ENCODE data around the gene MRPS10. TPM values are rescaled to one million over a fixed set of nuclear protein-coding genes. Genes with fewer than 3 reads are reported as not detected.
"Not testable (repeated sequence)": the region's sequence is repeated elsewhere in the genome, so short reads cannot be mapped to it uniquely, and the experiment has no call there.

The MRPS10 gene
- total RNA-seq, 2 experiments from 2014 or later: 17.1 to 18.4 TPM

DNA sequence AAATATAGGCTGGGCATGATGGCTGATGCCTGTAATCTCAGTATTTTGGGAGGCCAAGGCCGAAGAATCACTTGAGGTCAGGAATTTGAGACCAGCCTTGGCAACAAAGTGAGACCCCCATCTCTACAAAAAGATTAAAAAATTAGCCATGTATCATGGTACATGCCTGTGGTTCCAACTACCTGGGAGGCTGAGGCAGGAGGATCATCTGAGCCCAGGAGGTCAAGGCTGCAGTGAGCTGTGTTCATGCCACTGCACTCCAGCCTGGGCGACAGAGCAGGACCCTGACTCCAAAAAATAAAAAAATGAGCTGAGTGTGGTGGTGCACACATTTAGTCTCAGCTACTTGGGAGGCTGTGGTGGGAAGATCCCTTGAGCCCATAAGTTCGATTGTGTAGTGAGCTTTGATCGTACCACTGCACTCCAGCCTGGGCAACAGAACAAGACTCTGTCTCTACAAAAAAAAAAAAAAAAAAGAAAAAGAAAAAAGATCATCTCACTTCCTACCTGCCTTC lies 12.8 kb downstream of the MRPS10 start:
- Histone ChIP-seq H3K27ac (ENCODE audit: low read depth in 1 of 2, low read length in 2 of 2) (no peak overlapping the region), H3K27me3 (ENCODE audit: control insufficient read depth in 1 of 2, insufficient read depth in 2 of 2, low read length in 2 of 2) (no peaks in the 10 kb centered on the region), H3K9me3 (ENCODE audit: control insufficient read depth in 1 of 2, insufficient read depth in 1 of 2, low read length in 2 of 2) (no peaks in the 10 kb centered on the region), H3K4me3 (ENCODE audit: low read length) (no peak overlapping the region), H3K4me1 (ENCODE audit: insufficient read depth, low read length) (no peaks in the 10 kb centered on the region), H3K36me3 (ENCODE audit: insufficient read depth, low read length) (peaks cover 40% of the 10 kb centered on the region)
- no peak for DNase-seq
- no peaks in the 10 kb centered on the region for H3K27me3 Mint-ChIP-seq
- POLR2A ChIA-PET: interaction anchor here (1.7 kb wide), 1 partner anchor 10 kb away, joined by 4 read pairs; no protein-coding TSS in a partner anchor
- ATAC-seq (ENCODE audit: poor library complexity): no peak
- CTCF ChIA-PET: no interaction called here
- no peak for TF ChIP-seq CTCF (IDR thresholded peaks at IDR 0.05)
- intact Hi-C loops (cut with DNase I, micrococcal nuclease): no loop called here
- H3K36me3 Mint-ChIP-seq (ENCODE audit: low read depth): peaks cover 61% of the 10 kb centered on the region
- H3K4me3 Mint-ChIP-seq: no peak overlapping the region
- H3K27ac Mint-ChIP-seq: no peak overlapping the region
- H3K4me1 Mint-ChIP-seq (ENCODE audit: low read depth): no peaks in the 10 kb centered on the region
- H3K9me3 Mint-ChIP-seq: no peaks in the 10 kb centered on the region

DNA sequence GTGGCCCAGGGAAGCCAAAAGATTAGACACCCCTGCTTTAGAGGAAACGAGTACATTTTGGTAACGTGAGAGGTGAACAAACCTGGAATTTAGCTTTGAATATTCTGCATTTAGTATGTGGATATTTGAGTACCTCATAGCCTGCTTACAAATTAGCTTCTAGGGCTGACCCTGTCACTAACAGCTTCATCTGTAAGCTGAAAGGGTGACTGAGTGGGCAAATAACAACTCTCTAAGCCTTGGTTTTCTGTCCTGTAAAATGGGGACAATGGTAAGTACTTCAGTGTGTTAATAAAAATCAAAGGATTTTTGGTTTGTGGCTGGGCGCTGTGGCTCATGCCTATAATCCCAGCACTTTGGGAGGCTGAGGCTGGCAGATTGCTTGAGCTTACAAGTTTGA lies 14.5 kb downstream of the MRPS10 start:
- H3K4me3 ChIP-seq (ENCODE audit: low read length): no peak overlapping the region
- no peaks in the 10 kb centered on the region for H3K9me3 ChIP-seq (ENCODE audit: control insufficient read depth in 1 of 2, insufficient read depth in 1 of 2, low read length in 2 of 2)
- peaks cover 24% of the 10 kb centered on the region for H3K36me3 ChIP-seq (ENCODE audit: insufficient read depth, low read length)
- intact Hi-C loops (cut with DNase I, micrococcal nuclease): no loop called here
- no peaks in the 10 kb centered on the region for H3K27me3 ChIP-seq (ENCODE audit: control insufficient read depth in 1 of 2, insufficient read depth in 2 of 2, low read length in 2 of 2)
- Mint-ChIP-seq H3K36me3 (ENCODE audit: low read depth) (peaks cover 48% of the 10 kb centered on the region), H3K27ac (no peak overlapping the region), H3K4me1 (ENCODE audit: low read depth) (no peaks in the 10 kb centered on the region), H3K27me3 (no peaks in the 10 kb centered on the region), H3K4me3 (no peak overlapping the region), H3K9me3 (no peaks in the 10 kb centered on the region)
- no peak overlapping the region for H3K27ac ChIP-seq (ENCODE audit: low read depth in 1 of 2, low read length in 2 of 2)
- ATAC-seq (ENCODE audit: poor library complexity): no peak
- peaks cover under 1% of the 10 kb centered on the region for H3K4me1 ChIP-seq (ENCODE audit: insufficient read depth, low read length)
- CTCF ChIA-PET: interaction anchor here (1.1 to 1.5 kb wide), 2 partner anchors 344 to 417 kb away, joined by 3 read pairs; no protein-coding TSS in a partner anchor
- POLR2A ChIA-PET: interaction anchor here (1.4 kb wide), 1 partner anchor 11 kb away, joined by 3 read pairs; no protein-coding TSS in a partner anchor
- DNase-seq: no peak
- no peak for TF ChIP-seq CTCF (IDR thresholded peaks at IDR 0.05)

DNA sequence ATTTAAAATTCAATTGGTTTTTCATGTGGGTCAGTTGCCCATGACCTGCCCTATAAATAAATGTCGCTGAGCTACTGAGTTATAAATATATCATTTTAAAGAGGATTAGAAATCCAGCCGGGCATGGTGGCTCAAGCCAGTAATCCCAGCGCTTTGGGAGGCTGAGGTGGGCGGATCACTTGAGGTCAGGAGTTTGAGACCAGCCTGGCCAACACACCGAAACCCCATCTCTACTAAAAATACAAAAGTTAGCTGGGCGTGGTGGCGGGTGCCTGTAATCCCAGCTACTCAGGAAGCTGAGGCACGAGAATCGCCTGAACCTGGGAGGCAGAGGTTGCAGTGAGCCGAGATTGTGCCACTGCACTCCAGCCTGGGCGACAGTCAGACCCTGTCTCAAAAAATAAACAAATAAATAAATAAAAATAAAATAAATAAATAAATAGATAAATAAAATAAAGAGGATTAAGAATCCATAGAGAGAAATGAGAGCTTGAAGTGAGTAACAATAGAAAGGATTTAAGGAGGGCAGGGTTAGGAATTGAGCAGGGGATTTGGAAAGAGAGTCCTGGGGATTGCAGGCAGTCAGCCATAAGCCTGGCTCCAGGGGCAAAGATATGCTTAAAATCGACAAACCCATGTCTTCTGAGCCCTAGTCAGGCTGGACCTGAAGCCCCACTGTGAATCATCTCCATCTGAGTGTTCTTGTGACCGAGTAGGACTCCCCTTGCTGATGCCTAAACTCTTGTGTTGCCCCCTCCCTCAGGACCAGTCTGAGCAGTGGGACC lies 15.3 kb downstream of the MRPS10 start:
- POLR2A ChIA-PET: interaction anchor here (1.4 kb wide), 1 partner anchor 12 kb away, joined by 3 read pairs; no protein-coding TSS in a partner anchor
- not testable (repeated sequence) for H3K4me1 Mint-ChIP-seq (ENCODE audit: low read depth)

More for the DNA sequence above, 15.3 kb downstream of the MRPS10 start:
- H3K27ac Mint-ChIP-seq; DNase-seq; intact Hi-C loops (cut with DNase I, micrococcal nuclease); H3K27ac ChIP-seq (ENCODE audit: low read depth in 1 of 2, low read length in 2 of 2); H3K4me3 Mint-ChIP-seq; H3K4me1 ChIP-seq (ENCODE audit: insufficient read depth, low read length); H3K9me3 ChIP-seq (ENCODE audit: control insufficient read depth in 1 of 2, insufficient read depth in 1 of 2, low read length in 2 of 2); H3K9me3 Mint-ChIP-seq; ATAC-seq (ENCODE audit: poor library complexity); H3K27me3 ChIP-seq (ENCODE audit: control insufficient read depth in 1 of 2, insufficient read depth in 2 of 2, low read length in 2 of 2); H3K4me3 ChIP-seq (ENCODE audit: low read length); H3K27me3 Mint-ChIP-seq: not testable (repeated sequence)
- H3K36me3 ChIP-seq (ENCODE audit: insufficient read depth, low read length): peaks cover 17% of the 10 kb centered on the region
- H3K36me3 Mint-ChIP-seq (ENCODE audit: low read depth): peaks cover 40% of the 10 kb centered on the region
- CTCF ChIA-PET: interaction anchor here (1.1 to 1.5 kb wide), 2 partner anchors 345 to 416 kb away, joined by 3 read pairs; no protein-coding TSS in a partner anchor
